PFSK-1 (cell line): ENCODE data around the gene QKI.

Experiments used
- FOXP2 ChIP-seq: optimal IDR thresholded peaks from 2 replicates; pipeline ENCODE3; 2011; ENCODE audit warnings: borderline replicate concordance, control low read depth, inconsistent platforms; ENCODE audit not compliant: insufficient read depth; ENCODE audit errors: extremely low read length, extremely low read depth
- TAF1 ChIP-seq: IDR thresholded peaks from 2 replicates; pipeline ENCODE4 v1.6.1; 2012; ENCODE audit warnings: low read length, control low read depth, borderline replicate concordance; ENCODE audit not compliant: insufficient read depth

GRCh38 chr6:163501439-163501838 is 86.9 kb downstream of the QKI start:
- TF ChIP-seq TAF1: no peak
- no peak for TF ChIP-seq FOXP2
